Measurements from ENCODE around the gene ATP7B.

The ATP7B gene

GRCh38 chr13:51894239-51894638 is 117.0 kb downstream of the ATP7B start:
- no peak for DNase-seq (ENCODE audit: low read depth)

- no peak for DNase-seq (ENCODE audit: low read depth)
Measured at GRCh38 chr13:51892657-51893056, 118.6 kb downstream of the ATP7B start.

GRCh38 chr13:51887468-51887867 is 123.8 kb downstream of the ATP7B start:
- DNase-seq (ENCODE audit: low read depth), result no peak

- no peak for DNase-seq (ENCODE audit: low read depth)
Measured at GRCh38 chr13:51885651-51886050, 125.6 kb downstream of the ATP7B start.

GRCh38 chr13:51883226-51883600 is 128.0 kb downstream of the ATP7B start:
- DNase-seq (ENCODE audit: low read depth), result no peak

Data from stimulated activated CD8-positive, alpha-beta memory T cell treated with anti-CD3 and anti-CD28 coated beads, Interleukin-12 subunit alpha, Interleukin-12 subunit beta, amount 100 ng/mL, for 4 hours (primary cell).